GM12873 (cell line): ENCODE results near the gene HFE.
A peak's percentile ranks its signal among the peaks of the same experiment; 100 is the strongest.

Experiments used
- TF ChIP-seq, protein P1 (sequence below): IDR thresholded peaks from 2 replicates; pipeline ENCODE4 v1.5.1; 2012; ENCODE audit warnings: low read depth, mild to moderate bottlenecking, moderate library complexity, low read length, control low read depth; ENCODE audit not compliant: insufficient read depth; ENCODE audit errors: missing control alignments

HFE gene

GRCh38 chr6:26057899-26058298 is 29.3 kb upstream of the HFE start:
- TF ChIP-seq, protein P1, sequence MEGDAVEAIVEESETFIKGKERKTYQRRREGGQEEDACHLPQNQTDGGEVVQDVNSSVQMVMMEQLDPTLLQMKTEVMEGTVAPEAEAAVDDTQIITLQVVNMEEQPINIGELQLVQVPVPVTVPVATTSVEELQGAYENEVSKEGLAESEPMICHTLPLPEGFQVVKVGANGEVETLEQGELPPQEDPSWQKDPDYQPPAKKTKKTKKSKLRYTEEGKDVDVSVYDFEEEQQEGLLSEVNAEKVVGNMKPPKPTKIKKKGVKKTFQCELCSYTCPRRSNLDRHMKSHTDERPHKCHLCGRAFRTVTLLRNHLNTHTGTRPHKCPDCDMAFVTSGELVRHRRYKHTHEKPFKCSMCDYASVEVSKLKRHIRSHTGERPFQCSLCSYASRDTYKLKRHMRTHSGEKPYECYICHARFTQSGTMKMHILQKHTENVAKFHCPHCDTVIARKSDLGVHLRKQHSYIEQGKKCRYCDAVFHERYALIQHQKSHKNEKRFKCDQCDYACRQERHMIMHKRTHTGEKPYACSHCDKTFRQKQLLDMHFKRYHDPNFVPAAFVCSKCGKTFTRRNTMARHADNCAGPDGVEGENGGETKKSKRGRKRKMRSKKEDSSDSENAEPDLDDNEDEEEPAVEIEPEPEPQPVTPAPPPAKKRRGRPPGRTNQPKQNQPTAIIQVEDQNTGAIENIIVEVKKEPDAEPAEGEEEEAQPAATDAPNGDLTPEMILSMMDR, result no peak

GRCh38 chr6:26059941-26060340 is 27.3 kb upstream of the HFE start:
- TF ChIP-seq, protein P1, result no peak

DNA sequence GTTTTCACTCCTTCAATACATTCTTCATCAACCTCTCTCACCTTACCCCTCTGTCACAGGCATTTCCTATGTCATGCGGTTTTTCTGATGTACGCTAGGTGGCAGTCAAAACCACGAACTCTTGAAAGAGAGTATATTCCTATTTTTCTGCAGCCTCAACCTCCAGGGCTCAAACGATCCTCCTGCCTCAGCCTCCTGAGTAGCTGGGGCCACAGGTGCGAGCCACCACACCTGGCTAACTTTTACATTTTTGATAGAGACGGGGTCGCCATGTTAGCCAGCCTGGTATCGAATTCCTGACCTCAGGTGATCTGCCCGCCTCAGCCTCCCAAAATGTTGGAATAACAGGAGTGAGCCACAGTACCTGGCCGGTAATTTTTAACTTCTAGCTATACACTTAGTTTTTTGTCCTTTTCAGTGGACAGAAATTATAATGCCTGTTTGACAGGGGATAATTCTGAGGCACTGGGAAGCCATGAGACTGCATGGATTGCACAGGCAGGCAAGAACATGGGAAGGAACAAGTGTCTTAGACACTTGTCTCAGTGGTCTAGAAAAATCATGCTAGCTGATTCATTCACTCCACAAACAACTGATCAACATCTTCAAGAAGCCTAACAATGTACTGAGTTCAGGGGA is 22.5 kb upstream of the HFE start:
- TF ChIP-seq, protein P1, result peak; percentile 72

DNA sequence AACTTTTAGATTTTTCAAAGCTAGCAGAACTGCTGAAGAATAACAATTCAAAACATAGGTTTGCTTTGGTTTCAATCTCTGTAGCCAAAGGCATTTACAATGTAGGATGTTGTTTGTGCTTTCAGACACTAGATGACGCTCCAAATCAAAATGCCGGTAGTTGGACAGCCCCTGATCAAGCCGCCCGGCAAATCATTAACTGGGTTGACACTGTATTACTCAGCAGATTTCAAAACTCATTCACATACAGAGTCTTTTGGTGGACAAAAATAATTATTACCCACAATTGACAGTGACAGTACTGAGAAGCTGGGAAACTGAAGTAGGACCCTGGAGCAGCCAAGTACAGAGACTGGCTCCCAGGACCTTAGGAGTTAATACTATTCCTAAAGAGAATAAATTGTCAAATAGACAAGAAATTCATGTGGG is 21.3 kb upstream of the HFE start:
- TF ChIP-seq, protein P1, result peak; percentile 83

- TF ChIP-seq, protein P1, result no peak
Observed at GRCh38 chr6:26067367-26067766, 19.9 kb upstream of the HFE start.

GRCh38 chr6:26068036-26068435 is 19.2 kb upstream of the HFE start:
- TF ChIP-seq, protein P1, result no peak

- TF ChIP-seq, protein P1, result no peak
Observed at GRCh38 chr6:26071135-26071534, 16.1 kb upstream of the HFE start.
